GM20000 (cell line): ENCODE measurements around the gene GJD2.

Experiments used
- DNase-seq: peaks from one replicate; pipeline ENCODE4 v3.0.0; 2012; ENCODE audit warnings: low spot score
- CTCF ChIP-seq: IDR thresholded peaks from 2 replicates; pipeline ENCODE4 v1.5.1; 2012; ENCODE audit warnings: mild to moderate bottlenecking, control low read depth; ENCODE audit errors: extremely low read depth, missing control alignments

The GJD2 gene

GRCh38 chr15:34738002-34738401, 16.8 kb downstream of the GJD2 start:
- TF ChIP-seq CTCF: no peak
- DNase-seq: no peak

- no peak for DNase-seq
- TF ChIP-seq CTCF: no peak
These were observed 17.3 kb downstream of the GJD2 start for GRCh38 chr15:34737477-34737876.

- no peak for TF ChIP-seq CTCF
- no peak for DNase-seq
These were observed 20.5 kb downstream of the GJD2 start for GRCh38 chr15:34734303-34734702.

- TF ChIP-seq CTCF: no peak
- no peak for DNase-seq
These were observed 21.2 kb downstream of the GJD2 start for GRCh38 chr15:34733621-34734020.

- TF ChIP-seq CTCF: no peak
- DNase-seq: no peak
These were observed 22.4 kb downstream of the GJD2 start for GRCh38 chr15:34732430-34732829.

- no peak for TF ChIP-seq CTCF
- DNase-seq: no peak
These were observed 24.1 kb downstream of the GJD2 start for GRCh38 chr15:34730701-34731100.

GRCh38 chr15:34729886-34730285, 24.9 kb downstream of the GJD2 start:
- no peak for DNase-seq
- no peak for TF ChIP-seq CTCF
